Natural killer cell treated with Interleukin-12 subunit alpha and Interleukin-12 subunit beta and Interleukin-15 and Interleukin-18, amount 100 ng/mL, for 72 hours (primary cell): ENCODE measurements around the gene AFF3. TPM values are rescaled to one million over a fixed set of nuclear protein-coding genes. Genes with fewer than 3 reads are reported as not detected.

Experiments used
- ATAC-seq, 2 donors: fragments of 150-1000 bp; cut with Tn5 transposase in 1 of 2; sonication (Bioruptor Pico), chemical (Tn5 transposase) in 1 of 2; 2 replicates each; pipeline ENCODE4 v1.10.0; 2021
- DNase-seq: peaks from one replicate; pipeline ENCODE4 v3.0.0; 2022; ENCODE audit warnings: low spot score
- H3K27ac Mint-ChIP-seq, 2 donors: 1 replicate in 1 of 2; 2 replicates in 1 of 2; pipeline ENCODE4 v1.8.0; 2022; ENCODE audit warnings: mixed read lengths in 2 of 2, mild to moderate bottlenecking in 1 of 2, moderate library complexity in 1 of 2
- H3K27me3 Mint-ChIP-seq, 2 donors: 1 replicate in 1 of 2; 2 replicates in 1 of 2; pipeline ENCODE4 v1.8.0; 2022; ENCODE audit warnings: mixed read lengths in 2 of 2
- H3K36me3 Mint-ChIP-seq: one replicate; pipeline ENCODE4 v1.8.0; 2022; ENCODE audit warnings: mixed read lengths
- H3K4me1 Mint-ChIP-seq, 2 donors: 1 replicate in 1 of 2; 2 replicates in 1 of 2; pipeline ENCODE4 v1.8.0; 2022; ENCODE audit warnings: low read depth in 2 of 2, mixed read lengths in 2 of 2, mild to moderate bottlenecking in 1 of 2
- H3K4me3 Mint-ChIP-seq: one replicate; pipeline ENCODE4 v1.8.0; 2022; ENCODE audit warnings: mixed read lengths
- H3K9me3 Mint-ChIP-seq: 2 replicates; pipeline ENCODE4 v1.8.0; 2022; ENCODE audit warnings: mixed read lengths
- total RNA-seq, 2 donors: library from RNA; stranded (reverse); gene quantifications; one replicate each; pipeline ENCODE4 v1.2.3, GENCODE V29; 2022

The AFF3 gene
- total RNA-seq, 2 donors from 2014 or later: 1.5 TPM; not detected in 1

DNA sequence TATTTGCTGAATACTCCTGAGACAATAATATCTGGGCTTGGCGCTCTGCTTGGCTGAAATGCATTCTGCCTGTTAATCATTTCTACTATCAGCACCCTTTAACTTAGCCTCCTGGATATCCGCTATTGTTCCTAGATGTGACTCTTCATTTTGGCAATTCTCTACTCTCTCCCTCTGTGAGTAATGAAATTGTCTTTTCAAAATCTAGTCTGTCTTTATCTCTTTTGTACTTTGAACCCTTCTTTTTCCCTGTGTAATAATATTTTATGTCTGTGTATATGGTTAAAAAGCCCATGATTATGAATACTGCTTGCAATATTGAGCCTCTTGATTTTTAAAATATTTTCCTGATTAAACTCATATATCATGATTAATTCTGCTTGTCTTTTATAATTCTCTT, 646.4 kb downstream of the AFF3 start:
- peaks cover 40 to 62% of the 10 kb centered on the region in 2 donors for H3K27me3 Mint-ChIP-seq
- peaks cover 2 to 4% of the 10 kb centered on the region in 2 donors for H3K4me1 Mint-ChIP-seq
- no peaks in the 10 kb centered on the region for H3K36me3 Mint-ChIP-seq
- H3K9me3 Mint-ChIP-seq: no peaks in the 10 kb centered on the region
- no peak overlapping the region for H3K4me3 Mint-ChIP-seq
- H3K27ac Mint-ChIP-seq: no peak overlapping the region
- DNase-seq (no peak), ATAC-seq (no peak)

Other genes starting within 250 kb of the AFF3 start
- not detected for gene LONRF2, start 179.9 kb upstream of the AFF3 start, total RNA-seq